SK-N-SH (cell line): ENCODE data around the gene ISLR2. TPM values are rescaled to one million over a fixed set of nuclear protein-coding genes. Genes with fewer than 3 reads are reported as not detected.

Source experiments
- CTCF ChIA-PET: fragments of 300-600, 350-600 bp; formaldehyde crosslinking; extraction: SDS; loops from one replicate; lab custom pipeline; 2021; lab: Yijun Ruan, JAX
- POLR2A ChIA-PET: fragments of 350-600 bp; sonication (Branson Sonifier 250); formaldehyde crosslinking; extraction: SDS; loops from one replicate; lab custom pipeline; 2020; ENCODE audit warnings: antibody characterized with exemption, inconsistent platforms; lab: Yijun Ruan, JAX
- DNase-seq: peaks from one replicate; pipeline ENCODE4 v3.0.0; 2012
- H2AFZ ChIP-seq: fragments of 200-600 bp; sonication (generic); 2 replicates; pipeline ENCODE4 v1.8.1; 2016; ENCODE audit warnings: antibody characterized with exemption, mild to moderate bottlenecking, low read depth
- H3F3A ChIP-seq: fragments of 200-600 bp; sonication (generic); replicated peaks from 2 replicates; pipeline ENCODE3; 2016; ENCODE audit warnings: antibody characterized with exemption, mild to moderate bottlenecking; ENCODE audit not compliant: insufficient read depth
- H3K27ac ChIP-seq, 2 experiments: fragments of 200-500 bp in 1 of 2; fragments of 200-600 bp in 1 of 2; sonication (Bioruptor generic) in 1 of 2; sonication (generic), shearing (Covaris generic) in 1 of 2; 2 replicates each; pipeline versions ENCODE4 v1.5.1 to v1.6.1; 2014 to 2016; ENCODE audit warnings: low read depth in 2 of 2, inconsistent platforms in 1 of 2, low read length in 1 of 2, mild to moderate bottlenecking in 1 of 2, mixed read lengths in 1 of 2
- H3K27me3 ChIP-seq: fragments of 200-600 bp; sonication (generic), shearing (Covaris generic); 2 replicates; pipeline ENCODE4 v1.6.1; 2016; ENCODE audit warnings: mixed run types; ENCODE audit not compliant: insufficient read depth
- H3K36me3 ChIP-seq, 2 experiments: fragments of 200-500 bp in 1 of 2; fragments of 200-600 bp in 1 of 2; sonication (Bioruptor generic) in 1 of 2; sonication (generic) in 1 of 2; replicated peaks in 1 of 2; 2 replicates each; pipeline versions ENCODE3 to v1.5.1; 2014 to 2016; ENCODE audit warnings: low read length in 1 of 2, mild to moderate bottlenecking in 1 of 2; ENCODE audit not compliant: insufficient read depth in 2 of 2, control insufficient read depth in 1 of 2
- H3K4me1 ChIP-seq, 2 experiments: fragments of 200-500 bp in 1 of 2; fragments of 200-600 bp in 1 of 2; sonication (Bioruptor generic) in 1 of 2; sonication (generic), shearing (Covaris generic) in 1 of 2; 2 replicates each; pipeline versions ENCODE4 v1.5.1 to v1.6.1; 2014 to 2016; ENCODE audit warnings: low read depth in 1 of 2, low read length in 1 of 2, mixed run types in 1 of 2; ENCODE audit not compliant: insufficient read depth in 2 of 2, control insufficient read depth in 1 of 2
- H3K4me2 ChIP-seq: fragments of 200-600 bp; sonication (generic), shearing (Covaris generic); 2 replicates; pipeline ENCODE4 v1.6.1; 2017; ENCODE audit warnings: mixed run types
- H3K4me3 ChIP-seq, 2 experiments: fragments of 200-500 bp in 1 of 2; fragments of 200-600 bp in 1 of 2; sonication (Bioruptor generic) in 1 of 2; sonication (generic), shearing (Covaris generic) in 1 of 2; 2 replicates each; pipeline versions ENCODE4 v1.5.1 to v1.8.1; 2014 to 2016; ENCODE audit warnings: low read depth in 2 of 2, inconsistent platforms in 1 of 2, low read length in 1 of 2, mild to moderate bottlenecking in 1 of 2, mixed read lengths in 1 of 2, moderate library complexity in 1 of 2
- H3K79me2 ChIP-seq: fragments of 200-600 bp; sonication (generic); 2 replicates; pipeline ENCODE4 v1.8.1; 2017; ENCODE audit warnings: mild to moderate bottlenecking; ENCODE audit not compliant: insufficient read depth
- H3K9ac ChIP-seq: fragments of 200-600 bp; sonication (generic); 2 replicates; pipeline ENCODE4 v1.6.1; 2017; ENCODE audit warnings: mixed run types
- H3K9me2 ChIP-seq: fragments of 200-600 bp; sonication (generic); 2 replicates; pipeline ENCODE4 v1.6.1; 2017; ENCODE audit warnings: mixed run types
- H3K9me3 ChIP-seq: fragments of 200-600 bp; sonication (generic); 2 replicates; pipeline ENCODE4 v1.6.1; 2017; ENCODE audit warnings: mixed run types, mild to moderate bottlenecking, moderate library complexity
- H4K20me1 ChIP-seq: fragments of 200-600 bp; sonication (generic); 2 replicates; pipeline ENCODE4 v1.6.1; 2017; ENCODE audit warnings: mild to moderate bottlenecking, mixed run types; ENCODE audit not compliant: insufficient read depth
- CHD2 ChIP-seq: fragments of 150-350 bp; IDR thresholded peaks from 2 replicates; pipeline ENCODE4 v1.6.1; 2018; ENCODE audit warnings: low read length; ENCODE audit not compliant: partially characterized antibody
- ELF1 ChIP-seq: IDR thresholded peaks from 2 replicates; pipeline ENCODE4 v1.4.0; 2012
- EZH2phosphoT487 ChIP-seq: fragments of 200-600 bp; sonication (generic); IDR thresholded peaks from 2 replicates; pipeline ENCODE4 v1.6.1; 2017; ENCODE audit warnings: low read depth, mixed run types, mild to moderate bottlenecking, antibody characterized with exemption, moderate library complexity, borderline replicate concordance
- FOSL2 ChIP-seq: IDR thresholded peaks from 2 replicates; pipeline ENCODE4 v1.4.0; 2012; ENCODE audit warnings: low read depth, mild to moderate bottlenecking, moderate library complexity, borderline replicate concordance
- FOXM1 ChIP-seq: IDR thresholded peaks from 2 replicates; pipeline ENCODE4 v1.4.0; 2012; ENCODE audit warnings: low read depth, mild to moderate bottlenecking
- GATA2 ChIP-seq: sonication (generic); formaldehyde crosslinking; IDR thresholded peaks from 2 replicates; pipeline ENCODE4 v1.5.0; 2020; ENCODE audit warnings: mild to moderate bottlenecking, missing genetic modification reagents
- IRF3 ChIP-seq: fragments of 150-350 bp; IDR thresholded peaks from 2 replicates; pipeline ENCODE4 v1.6.1; 2016; ENCODE audit warnings: mild to moderate bottlenecking, low read depth, low read length
- JUND ChIP-seq: IDR thresholded peaks from 2 replicates; pipeline ENCODE4 v1.4.0; 2012
- MEF2A ChIP-seq: IDR thresholded peaks from 2 replicates; pipeline ENCODE4 v1.4.0; 2012; ENCODE audit warnings: low read depth, borderline replicate concordance
- MXI1 ChIP-seq: IDR thresholded peaks from 2 replicates; pipeline ENCODE4 v1.6.1; 2012; ENCODE audit warnings: mild to moderate bottlenecking, low read depth, low read length, improper control_type of control experiment
- NFIC ChIP-seq: IDR thresholded peaks from 2 replicates; pipeline ENCODE4 v1.4.0; 2012; ENCODE audit warnings: borderline replicate concordance
- RCOR1 ChIP-seq: fragments of 150-350 bp; IDR thresholded peaks from 2 replicates; pipeline ENCODE4 v1.6.1; 2017; ENCODE audit warnings: antibody characterized with exemption, low read length
- RFX5 ChIP-seq: IDR thresholded peaks from 2 replicates; pipeline ENCODE4 v1.6.1; 2012; ENCODE audit warnings: mild to moderate bottlenecking, improper control_type of control experiment, low read length
- RXRA ChIP-seq: IDR thresholded peaks from 2 replicates; pipeline ENCODE4 v1.4.0; 2012; ENCODE audit warnings: low read depth, mild to moderate bottlenecking, borderline replicate concordance
- YY1 ChIP-seq: IDR thresholded peaks from 2 replicates; pipeline ENCODE4 v1.4.0; 2012; ENCODE audit warnings: low read depth, mild to moderate bottlenecking
- ZBTB33 ChIP-seq: IDR thresholded peaks from 2 replicates; pipeline ENCODE4 v1.4.0; 2012; ENCODE audit warnings: low read depth, borderline replicate concordance
- WGBS: methylation state at CpG from one replicate; pipeline ENCODE4 v1.1.6; 2017; ENCODE audit warnings: low lambda C conversion rate; 5-methylcytosine and 5-hydroxymethylcytosine counted together
- polyA plus RNA-seq, 3 experiments: library from polyadenylated mRNA; depleted of rRNA; stranded (reverse); fragments of >200 nt; gene quantifications; 2 replicates each; pipeline ENCODE4 v1.2.3, GENCODE V29; 2012
- TF ChIP-seq, protein P1 (sequence below): IDR thresholded peaks from 2 replicates; pipeline ENCODE4 v1.6.1; 2012; ENCODE audit warnings: mild to moderate bottlenecking, low read depth, low read length, moderate library complexity
- TF ChIP-seq, protein P2 (sequence below): fragments of 200-600 bp; sonication (generic); IDR thresholded peaks from 2 replicates; pipeline ENCODE4 v1.6.1; 2017; ENCODE audit warnings: antibody characterized with exemption, mild to moderate bottlenecking, moderate library complexity
- TF ChIP-seq, protein P3 (sequence below): IDR thresholded peaks from 2 replicates; pipeline ENCODE4 v1.4.0; 2012; ENCODE audit warnings: low read depth, borderline replicate concordance
- TF ChIP-seq, protein P4 (sequence below): IDR thresholded peaks from 2 replicates; pipeline ENCODE4 v1.4.0; 2012; ENCODE audit warnings: low read depth

Gene ISLR2
- polyA plus RNA-seq, 1 of the 3 experiments (the other 2 are of a cell fraction): 0.56 TPM

DNA sequence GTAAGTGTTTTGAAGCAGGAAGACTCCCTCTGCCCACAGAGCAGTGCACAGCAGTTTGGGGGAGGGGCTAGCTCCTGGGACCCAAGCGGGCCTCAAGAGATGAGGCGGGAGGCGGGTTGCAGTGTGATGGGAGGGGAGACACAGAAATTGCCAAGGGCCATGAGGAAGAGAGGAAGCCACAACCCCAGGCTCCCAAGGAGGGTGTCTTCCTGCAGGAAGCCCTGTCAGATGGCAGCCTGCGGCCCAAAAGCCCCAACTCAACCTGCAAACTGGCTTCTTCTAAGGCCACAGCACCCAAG lies 7.3 kb upstream of the ISLR2 start:
- Histone ChIP-seq H3K9me3 (no peaks in the 10 kb centered on the region), H3K27me3 (peaks cover 6% of the 10 kb centered on the region; the same call in 1 of the 2 replicates)
- WGBS: 78% methylated on average over 3 of the region's 4 CpGs
- TF ChIP-seq, protein P1, sequence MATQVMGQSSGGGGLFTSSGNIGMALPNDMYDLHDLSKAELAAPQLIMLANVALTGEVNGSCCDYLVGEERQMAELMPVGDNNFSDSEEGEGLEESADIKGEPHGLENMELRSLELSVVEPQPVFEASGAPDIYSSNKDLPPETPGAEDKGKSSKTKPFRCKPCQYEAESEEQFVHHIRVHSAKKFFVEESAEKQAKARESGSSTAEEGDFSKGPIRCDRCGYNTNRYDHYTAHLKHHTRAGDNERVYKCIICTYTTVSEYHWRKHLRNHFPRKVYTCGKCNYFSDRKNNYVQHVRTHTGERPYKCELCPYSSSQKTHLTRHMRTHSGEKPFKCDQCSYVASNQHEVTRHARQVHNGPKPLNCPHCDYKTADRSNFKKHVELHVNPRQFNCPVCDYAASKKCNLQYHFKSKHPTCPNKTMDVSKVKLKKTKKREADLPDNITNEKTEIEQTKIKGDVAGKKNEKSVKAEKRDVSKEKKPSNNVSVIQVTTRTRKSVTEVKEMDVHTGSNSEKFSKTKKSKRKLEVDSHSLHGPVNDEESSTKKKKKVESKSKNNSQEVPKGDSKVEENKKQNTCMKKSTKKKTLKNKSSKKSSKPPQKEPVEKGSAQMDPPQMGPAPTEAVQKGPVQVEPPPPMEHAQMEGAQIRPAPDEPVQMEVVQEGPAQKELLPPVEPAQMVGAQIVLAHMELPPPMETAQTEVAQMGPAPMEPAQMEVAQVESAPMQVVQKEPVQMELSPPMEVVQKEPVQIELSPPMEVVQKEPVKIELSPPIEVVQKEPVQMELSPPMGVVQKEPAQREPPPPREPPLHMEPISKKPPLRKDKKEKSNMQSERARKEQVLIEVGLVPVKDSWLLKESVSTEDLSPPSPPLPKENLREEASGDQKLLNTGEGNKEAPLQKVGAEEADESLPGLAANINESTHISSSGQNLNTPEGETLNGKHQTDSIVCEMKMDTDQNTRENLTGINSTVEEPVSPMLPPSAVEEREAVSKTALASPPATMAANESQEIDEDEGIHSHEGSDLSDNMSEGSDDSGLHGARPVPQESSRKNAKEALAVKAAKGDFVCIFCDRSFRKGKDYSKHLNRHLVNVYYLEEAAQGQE: no peak
- no peak for TF ChIP-seq FOXM1
- TF ChIP-seq ELF1: no peak
- TF ChIP-seq JUND: no peak
- no peak for TF ChIP-seq RFX5
- TF ChIP-seq, protein P2, sequence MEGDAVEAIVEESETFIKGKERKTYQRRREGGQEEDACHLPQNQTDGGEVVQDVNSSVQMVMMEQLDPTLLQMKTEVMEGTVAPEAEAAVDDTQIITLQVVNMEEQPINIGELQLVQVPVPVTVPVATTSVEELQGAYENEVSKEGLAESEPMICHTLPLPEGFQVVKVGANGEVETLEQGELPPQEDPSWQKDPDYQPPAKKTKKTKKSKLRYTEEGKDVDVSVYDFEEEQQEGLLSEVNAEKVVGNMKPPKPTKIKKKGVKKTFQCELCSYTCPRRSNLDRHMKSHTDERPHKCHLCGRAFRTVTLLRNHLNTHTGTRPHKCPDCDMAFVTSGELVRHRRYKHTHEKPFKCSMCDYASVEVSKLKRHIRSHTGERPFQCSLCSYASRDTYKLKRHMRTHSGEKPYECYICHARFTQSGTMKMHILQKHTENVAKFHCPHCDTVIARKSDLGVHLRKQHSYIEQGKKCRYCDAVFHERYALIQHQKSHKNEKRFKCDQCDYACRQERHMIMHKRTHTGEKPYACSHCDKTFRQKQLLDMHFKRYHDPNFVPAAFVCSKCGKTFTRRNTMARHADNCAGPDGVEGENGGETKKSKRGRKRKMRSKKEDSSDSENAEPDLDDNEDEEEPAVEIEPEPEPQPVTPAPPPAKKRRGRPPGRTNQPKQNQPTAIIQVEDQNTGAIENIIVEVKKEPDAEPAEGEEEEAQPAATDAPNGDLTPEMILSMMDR: no peak
- TF ChIP-seq IRF3: no peak
- no peak for TF ChIP-seq MEF2A
- no peak for TF ChIP-seq FOSL2
- no peak for TF ChIP-seq ZBTB33
- TF ChIP-seq GATA2 (CRISPR knock-in tag): no peak
- no peak for TF ChIP-seq NFIC
- no peak for TF ChIP-seq RXRA
- TF ChIP-seq, protein P3, sequence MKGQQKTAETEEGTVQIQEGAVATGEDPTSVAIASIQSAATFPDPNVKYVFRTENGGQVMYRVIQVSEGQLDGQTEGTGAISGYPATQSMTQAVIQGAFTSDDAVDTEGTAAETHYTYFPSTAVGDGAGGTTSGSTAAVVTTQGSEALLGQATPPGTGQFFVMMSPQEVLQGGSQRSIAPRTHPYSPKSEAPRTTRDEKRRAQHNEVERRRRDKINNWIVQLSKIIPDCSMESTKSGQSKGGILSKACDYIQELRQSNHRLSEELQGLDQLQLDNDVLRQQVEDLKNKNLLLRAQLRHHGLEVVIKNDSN: no peak
- TF ChIP-seq, protein P4, sequence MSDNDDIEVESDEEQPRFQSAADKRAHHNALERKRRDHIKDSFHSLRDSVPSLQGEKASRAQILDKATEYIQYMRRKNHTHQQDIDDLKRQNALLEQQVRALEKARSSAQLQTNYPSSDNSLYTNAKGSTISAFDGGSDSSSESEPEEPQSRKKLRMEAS: no peak
- no peak for TF ChIP-seq MXI1
- no peak for TF ChIP-seq YY1
- no peak for TF ChIP-seq CHD2
- no peak for TF ChIP-seq EZH2phosphoT487
- TF ChIP-seq RCOR1: no peak
- TF ChIP-seq, all 33 proteins: peak for 0
- Histone ChIP-seq H3K4me2 (no peak overlapping the region), H2AFZ (no peak overlapping the region), H4K20me1 (no peaks in the 10 kb centered on the region), H3K4me3 (no peak overlapping the region), H3K79me2 (no peaks in the 10 kb centered on the region), H3K4me1 (peaks cover 0 to 22% of the 10 kb centered on the region in 2 experiments; a peak in 1 of 4 replicates), H3F3A (no peaks in the 10 kb centered on the region), H3K9ac (no peak overlapping the region), H3K9me2 (no peaks in the 10 kb centered on the region), H3K36me3 (no peaks in the 10 kb centered on the region), H3K27ac (no peak overlapping the region)
- POLR2A ChIA-PET: no interaction called here
- DNase-seq: no peak
- CTCF ChIA-PET: interaction anchor here (1.2 to 3.8 kb wide), 9 partner anchors 21 to 199 kb away, joined by 3 to 37 read pairs (median 5); no protein-coding TSS in a partner anchor
